SH-SY5Y (cell line): ENCODE data around the gene RPP25.

Source experiments
- GATA2 ChIP-seq: IDR thresholded peaks from 2 replicates; pipeline ENCODE4 v1.6.1; 2011; ENCODE audit warnings: mild to moderate bottlenecking, low read depth, low read length
- GATA3 ChIP-seq: IDR thresholded peaks from 2 replicates; pipeline ENCODE4 v1.6.1; 2011; ENCODE audit warnings: low read depth, mild to moderate bottlenecking, low read length, moderate library complexity

DNA sequence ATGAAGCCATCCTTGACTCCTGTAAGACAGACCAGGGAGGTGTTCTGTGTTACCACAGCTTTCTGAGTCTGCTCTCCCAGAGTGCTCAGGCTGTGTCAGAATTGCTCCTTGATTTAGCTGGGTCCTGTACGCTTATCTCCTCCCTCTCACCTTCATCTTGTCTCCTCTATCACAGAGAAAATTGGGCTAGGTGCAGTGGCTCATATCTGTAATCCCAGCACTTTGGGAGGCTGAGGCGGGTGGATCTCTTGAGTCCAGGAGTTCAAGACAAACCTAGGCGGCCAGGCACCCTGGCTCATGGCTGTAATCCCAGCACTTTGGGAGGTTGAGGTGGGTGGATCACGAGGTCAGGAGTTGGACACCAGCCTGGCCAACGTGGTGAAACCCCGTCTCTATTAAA is 44.7 kb upstream of the RPP25 start:
- TF ChIP-seq GATA3 (no peak), GATA2 (no peak)
